HG02870 (cell line): ENCODE results near the gene CA5A.

Source experiments
- ATAC-seq: cut with Tn5 transposase; IDR thresholded peaks from one replicate; pipeline ENCODE4 v1.9.1; 2021; ENCODE audit warnings: mild to moderate bottlenecking, moderate library complexity; ENCODE audit not compliant: unreplicated experiment

Gene CA5A

GRCh38 chr16:87841340-87842208 is 94.8 kb downstream of the CA5A start:
- ATAC-seq = no peak

GRCh38 chr16:87840271-87840978 is 95.9 kb downstream of the CA5A start:
- ATAC-seq = no peak

GRCh38 chr16:87839542-87840270 is 96.6 kb downstream of the CA5A start:
- ATAC-seq = no peak

GRCh38 chr16:87838643-87839541 is 97.4 kb downstream of the CA5A start:
- ATAC-seq = no peak
